Mucosa of gallbladder (tissue), 1 donor: Measurements from ENCODE around the gene ASNSD1. TPM values are rescaled to one million over a fixed set of nuclear protein-coding genes. Genes with fewer than 3 reads are reported as not detected.
"Not testable (repeated sequence)": the region's sequence is repeated elsewhere in the genome, so short reads cannot be mapped to it uniquely, and the experiment has no call there.

Source experiments
- DNase-seq: peaks from one replicate; pipeline ENCODE4 v3.0.0-alpha.2; 2020; ENCODE audit warnings: low spot score
- total RNA-seq: library from RNA; stranded (reverse); gene quantifications from one replicate; pipeline ENCODE4 v1.2.1, GENCODE V29; 2021
- donor health status: DM: no; HTN: no; CAD: no.

Gene ASNSD1
- total RNA-seq, 1 donor from 2014 or later, result 32.5 TPM

- no peak for DNase-seq
Observed at GRCh38 chr2:189646521-189646920, 14.7 kb upstream of the ASNSD1 start.

GRCh38 chr2:189648846-189649509 is 12.3 kb upstream of the ASNSD1 start:
- DNase-seq, result no peak

DNA sequence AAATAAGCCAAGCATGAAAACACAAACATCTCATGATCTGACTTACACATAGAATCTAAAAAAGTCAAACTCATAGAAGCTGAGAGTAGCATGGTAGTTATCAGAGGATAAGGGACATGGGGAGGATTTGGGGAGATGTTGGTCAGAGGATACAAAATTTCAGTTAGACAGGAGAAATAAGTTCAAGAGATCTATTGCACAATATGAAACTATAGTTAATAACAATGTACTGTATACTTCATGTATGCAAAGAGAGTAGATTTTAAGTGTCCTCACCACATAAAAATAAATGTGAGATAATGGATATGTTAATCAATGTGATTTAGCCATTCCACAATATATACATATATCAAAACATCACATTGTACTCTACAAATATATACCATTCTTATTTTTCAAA is 10.0 kb upstream of the ASNSD1 start:
- no peak for DNase-seq

- DNase-seq, result not testable (repeated sequence)
Observed at GRCh38 chr2:189653464-189653863, 7.8 kb upstream of the ASNSD1 start.

GRCh38 chr2:189654641-189655040 is 6.6 kb upstream of the ASNSD1 start:
- DNase-seq, result no peak

- DNase-seq, result peak; percentile 28
Observed at GRCh38 chr2:189657867-189658266, 3.4 kb upstream of the ASNSD1 start.

DNA sequence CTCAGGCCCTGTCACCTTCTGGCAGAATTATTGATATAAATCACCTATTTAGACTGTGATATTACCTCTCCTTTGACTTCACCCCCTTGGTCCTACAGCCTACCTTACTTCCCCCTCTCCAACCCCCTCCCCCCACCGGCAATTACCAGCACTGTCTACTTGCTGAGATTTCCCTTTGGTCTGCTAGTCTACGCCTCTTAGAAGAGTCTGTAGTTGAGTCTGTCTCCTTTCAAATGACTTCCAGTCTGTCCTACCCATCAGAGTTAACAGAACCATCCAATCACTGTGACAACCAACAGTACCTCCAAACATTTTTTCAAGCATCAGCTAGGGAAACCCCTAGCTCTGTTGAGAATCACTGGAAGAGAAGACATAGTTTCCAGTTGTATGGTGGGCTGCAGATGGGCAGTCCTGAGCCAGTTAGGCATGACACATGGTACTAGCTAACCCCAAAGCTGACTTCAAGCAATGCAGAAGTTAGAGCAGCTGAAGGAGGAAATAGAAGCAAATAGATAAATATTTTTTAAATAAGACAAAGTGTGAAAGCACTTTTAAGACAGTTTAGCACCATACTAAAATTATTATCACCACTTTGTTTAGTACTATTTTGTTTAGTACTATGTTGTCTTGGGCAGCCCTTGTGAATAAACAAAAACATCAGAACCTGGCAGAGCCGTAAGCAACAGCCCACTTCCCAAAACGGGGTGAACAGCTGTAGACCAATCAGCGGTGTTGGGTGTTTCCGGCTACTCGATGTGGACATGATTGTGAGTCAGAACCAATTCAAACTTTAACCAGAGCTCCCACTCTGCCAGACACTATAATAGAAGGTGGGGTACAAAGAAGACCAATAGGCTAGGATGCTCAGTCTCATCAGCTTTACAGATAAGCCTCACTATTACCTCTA is 2.7 kb upstream of the ASNSD1 start:
- DNase-seq, result no peak

DNA sequence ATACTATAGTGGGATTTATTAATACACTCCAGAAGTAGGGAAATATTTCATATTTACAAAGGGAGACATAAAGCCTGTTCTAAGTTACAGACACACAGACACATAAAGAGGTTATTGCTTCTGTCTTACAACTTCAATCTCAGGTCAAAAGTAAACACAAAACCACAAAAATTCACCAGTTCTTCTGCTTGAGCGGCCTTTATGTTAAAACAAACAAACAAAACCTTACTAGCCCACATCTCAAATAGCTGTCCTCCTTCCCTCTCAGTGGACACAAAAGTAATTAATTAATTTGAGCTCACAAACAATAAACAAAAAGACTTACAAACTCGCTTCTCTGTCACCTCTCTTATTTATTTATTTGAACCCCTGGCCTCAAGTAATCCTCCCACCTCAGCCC is 1.5 kb upstream of the ASNSD1 start:
- no peak for DNase-seq

GRCh38 chr2:189660803-189661147 is 484 bp upstream of the ASNSD1 start:
- no peak for DNase-seq

DNA sequence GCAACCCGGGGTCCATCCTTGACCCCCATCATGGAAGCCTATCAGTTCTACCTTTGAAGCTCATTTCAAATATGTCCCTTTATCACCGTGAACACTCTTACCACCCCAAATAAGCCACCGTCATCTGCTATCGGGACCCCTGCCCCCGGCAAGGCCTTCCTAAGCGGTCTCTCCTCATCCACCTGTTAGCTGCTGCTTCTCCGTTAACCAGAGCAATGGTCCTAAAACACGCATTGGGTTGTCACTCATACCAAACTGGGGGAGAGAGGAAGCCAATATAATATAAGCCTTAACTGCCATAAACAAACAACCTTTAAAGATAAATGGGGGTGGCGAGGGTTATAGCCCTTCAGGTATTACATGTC is 680 bp downstream of the ASNSD1 start:
- DNase-seq, result no peak

DNA sequence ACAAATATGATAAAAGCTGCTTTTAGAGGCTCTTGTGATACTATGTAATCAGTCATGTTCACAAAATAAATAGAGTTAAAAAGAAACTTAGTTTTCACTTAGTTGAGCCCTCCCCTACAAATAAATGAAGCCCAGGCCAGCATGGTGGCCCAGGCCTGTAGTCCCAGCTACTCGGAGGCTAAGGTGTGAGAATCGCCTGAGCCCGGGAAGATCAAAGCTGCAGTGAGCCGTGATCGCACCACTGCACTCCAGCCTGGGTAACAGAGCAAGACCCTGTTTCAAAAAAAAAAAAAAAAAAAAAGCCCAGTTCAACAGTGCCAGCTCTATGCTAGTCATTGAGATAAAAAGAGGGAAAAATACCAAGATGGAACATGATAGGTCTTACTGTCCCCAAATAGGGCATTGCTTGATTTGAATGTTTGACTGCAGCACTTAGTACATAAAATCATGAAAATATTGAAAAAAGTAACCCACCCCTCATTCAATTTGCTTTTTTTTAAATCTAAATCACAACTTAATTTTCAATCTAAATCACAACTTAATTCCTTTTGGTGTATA is 1.5 kb downstream of the ASNSD1 start:
- DNase-seq, result no peak

DNA sequence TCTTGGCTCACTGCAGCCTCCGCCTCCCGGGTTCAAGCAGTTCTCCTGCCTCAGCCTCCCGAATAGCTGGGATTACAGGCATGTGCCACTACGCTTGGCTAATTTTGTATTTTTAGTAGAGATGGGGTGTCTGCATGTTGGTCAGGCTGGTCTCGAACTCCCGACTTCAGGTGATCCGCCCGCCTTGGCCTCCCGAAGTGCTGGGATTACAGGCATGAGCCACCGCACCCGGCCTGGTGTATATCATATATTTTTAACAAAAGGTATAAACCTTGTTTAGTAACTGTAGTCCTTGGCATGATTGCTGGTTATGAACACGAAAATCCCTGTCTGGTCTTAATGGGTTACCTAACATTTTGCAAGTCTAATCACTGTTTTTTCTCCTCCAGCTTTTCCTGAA is 2.1 kb downstream of the ASNSD1 start:
- not testable (repeated sequence) for DNase-seq

DNA sequence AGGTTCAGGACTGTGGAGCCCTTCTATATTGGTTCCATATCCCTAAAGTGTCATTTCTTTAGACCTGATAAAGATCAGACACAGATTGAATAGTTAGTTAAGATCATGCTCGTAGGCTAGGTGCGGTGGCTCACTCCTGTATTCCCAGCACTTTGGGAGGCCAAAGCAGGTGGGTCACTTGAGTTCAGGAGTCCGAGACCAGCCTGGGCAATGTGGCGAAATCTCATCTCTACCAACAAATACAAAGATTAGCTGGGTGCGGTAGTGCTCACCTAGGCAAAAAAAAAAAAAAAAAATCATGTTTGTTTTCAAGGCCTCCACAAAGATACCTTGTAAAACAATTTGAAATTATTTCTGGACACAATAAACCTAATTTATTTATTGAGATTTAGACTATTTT is 8.7 kb downstream of the ASNSD1 start:
- no peak for DNase-seq

GRCh38 chr2:189673661-189674373 is 12.6 kb downstream of the ASNSD1 start:
- no peak for DNase-seq

GRCh38 chr2:189674374-189675112 is 13.3 kb downstream of the ASNSD1 start, which contains the start of gene ANKAR:
TSS of gene ANKAR (plus strand) at chr2:189674670. CDS start at chr2:189676491, 1,821 bp downstream.
- DNase-seq, result peak; percentile 89

- DNase-seq, result no peak
Observed at GRCh38 chr2:189676471-189676870, 15.2 kb downstream of the ASNSD1 start.

- DNase-seq, result no peak
Observed at GRCh38 chr2:189679226-189679625, 18.0 kb downstream of the ASNSD1 start.

DNA sequence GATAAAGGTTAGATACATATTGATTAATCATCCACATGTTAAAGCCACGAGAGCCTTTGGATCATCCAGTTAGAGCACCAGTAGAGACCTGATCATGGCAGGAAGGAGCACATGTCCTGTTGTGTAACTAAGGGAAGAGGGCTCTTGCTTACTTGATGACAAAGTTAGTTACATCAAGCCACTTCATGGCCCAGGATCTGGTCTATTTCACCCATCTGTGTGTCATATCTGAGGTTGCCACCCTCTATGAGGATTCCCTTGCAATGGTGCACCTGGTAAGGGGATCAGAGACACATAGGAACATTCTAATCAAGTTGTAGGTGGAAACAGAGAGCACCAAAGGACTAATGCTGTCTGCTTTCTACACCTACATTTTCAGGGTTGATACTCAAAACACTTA is 19.9 kb downstream of the ASNSD1 start:
- no peak for DNase-seq

DNA sequence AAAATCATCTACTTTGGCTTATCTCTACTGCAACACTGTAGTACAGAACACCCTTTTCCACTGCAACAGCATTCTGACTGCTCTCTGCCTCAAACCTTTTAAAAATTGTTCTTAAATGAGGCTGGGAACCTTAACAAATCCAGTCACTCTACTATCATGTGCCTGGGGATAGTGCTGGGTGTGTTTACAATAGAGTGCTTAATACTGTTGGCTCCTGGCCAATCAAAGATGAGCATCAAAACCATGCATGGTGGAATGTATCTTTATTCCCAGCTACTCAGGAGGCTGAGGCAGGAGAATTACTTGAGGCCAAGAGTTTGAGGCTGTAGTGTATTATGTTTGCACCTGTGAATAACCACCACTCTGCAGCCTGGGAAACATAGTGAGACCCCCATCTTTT is 20.6 kb downstream of the ASNSD1 start:
- DNase-seq, result no peak

DNA sequence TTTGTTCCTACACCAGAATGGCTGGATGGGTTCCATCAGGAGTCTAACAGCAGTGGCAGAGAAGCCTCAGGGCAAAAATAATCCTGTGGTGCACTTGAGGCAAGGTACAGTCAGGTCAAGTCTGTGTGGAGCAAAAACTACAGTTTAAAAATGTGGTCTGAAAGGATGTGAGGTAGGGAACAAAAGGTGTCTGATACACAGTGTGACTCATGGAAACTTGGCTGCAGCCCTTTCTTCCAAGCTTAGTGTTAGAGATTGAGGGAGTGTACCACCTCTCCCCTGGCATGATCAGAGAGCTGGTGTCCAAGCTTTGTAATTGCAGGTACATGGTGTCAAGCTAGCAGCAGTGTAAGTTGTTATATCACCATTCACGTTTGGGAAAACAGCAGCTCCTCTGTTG is 22.1 kb downstream of the ASNSD1 start:
- no peak for DNase-seq

DNA sequence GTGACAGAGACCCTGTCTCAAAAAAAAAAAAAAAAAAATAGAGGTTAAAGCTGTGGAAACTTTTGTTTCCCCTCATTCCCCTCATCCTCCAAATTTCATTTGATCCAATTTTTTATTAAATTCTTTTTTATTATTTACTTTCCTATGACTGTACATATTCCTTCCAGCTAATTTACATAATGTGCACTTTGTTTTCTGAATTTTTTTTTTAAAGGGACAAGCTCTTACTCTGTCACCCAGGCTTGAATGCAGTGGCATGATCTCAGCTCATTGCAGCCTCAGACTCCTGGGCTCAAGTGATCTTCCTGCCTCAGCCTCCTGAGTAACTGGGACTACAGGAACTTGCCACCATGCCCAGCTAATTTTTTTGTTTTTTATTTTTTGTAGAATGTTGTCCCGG is 23.6 kb downstream of the ASNSD1 start:
- DNase-seq, result no peak
